Epithelial cell of proximal tubule (primary cell): ENCODE results near the gene KIF6. TPM values are rescaled to one million over a fixed set of nuclear protein-coding genes. Genes with fewer than 3 reads are reported as not detected.
"Not testable (repeated sequence)": the region's sequence is repeated elsewhere in the genome, so short reads cannot be mapped to it uniquely, and the experiment has no call there.

Experiments
- DNase-seq: peaks from one replicate; pipeline ENCODE4 v3.0.0-alpha.2; 2011; ENCODE audit warnings: low read depth
- H3K4me3 ChIP-seq: 2 replicates; pipeline ENCODE4 v1.5.1; 2011; ENCODE audit warnings: low read depth, mild to moderate bottlenecking, low read length
- total RNA-seq: library from RNA; depleted of rRNA; stranded (reverse); fragments of >200 nt; gene quantifications from 2 replicates; pipeline ENCODE4 v1.2.3, GENCODE V29; 2015
- TF ChIP-seq, protein P1 (sequence below): conservative IDR thresholded peaks from 2 replicates; pipeline ENCODE4 v1.5.1; 2012; ENCODE audit warnings: low read depth, mild to moderate bottlenecking, low read length

The KIF6 gene
- total RNA-seq, 1 donor from 2014 or later, result 0.69 TPM

GRCh38 chr6:39752835-39753724, 27.9 kb upstream of the KIF6 start:
- no peak overlapping the region for H3K4me3 ChIP-seq
- TF ChIP-seq, protein P1, sequence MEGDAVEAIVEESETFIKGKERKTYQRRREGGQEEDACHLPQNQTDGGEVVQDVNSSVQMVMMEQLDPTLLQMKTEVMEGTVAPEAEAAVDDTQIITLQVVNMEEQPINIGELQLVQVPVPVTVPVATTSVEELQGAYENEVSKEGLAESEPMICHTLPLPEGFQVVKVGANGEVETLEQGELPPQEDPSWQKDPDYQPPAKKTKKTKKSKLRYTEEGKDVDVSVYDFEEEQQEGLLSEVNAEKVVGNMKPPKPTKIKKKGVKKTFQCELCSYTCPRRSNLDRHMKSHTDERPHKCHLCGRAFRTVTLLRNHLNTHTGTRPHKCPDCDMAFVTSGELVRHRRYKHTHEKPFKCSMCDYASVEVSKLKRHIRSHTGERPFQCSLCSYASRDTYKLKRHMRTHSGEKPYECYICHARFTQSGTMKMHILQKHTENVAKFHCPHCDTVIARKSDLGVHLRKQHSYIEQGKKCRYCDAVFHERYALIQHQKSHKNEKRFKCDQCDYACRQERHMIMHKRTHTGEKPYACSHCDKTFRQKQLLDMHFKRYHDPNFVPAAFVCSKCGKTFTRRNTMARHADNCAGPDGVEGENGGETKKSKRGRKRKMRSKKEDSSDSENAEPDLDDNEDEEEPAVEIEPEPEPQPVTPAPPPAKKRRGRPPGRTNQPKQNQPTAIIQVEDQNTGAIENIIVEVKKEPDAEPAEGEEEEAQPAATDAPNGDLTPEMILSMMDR, result no peak
- no peak for DNase-seq

DNA sequence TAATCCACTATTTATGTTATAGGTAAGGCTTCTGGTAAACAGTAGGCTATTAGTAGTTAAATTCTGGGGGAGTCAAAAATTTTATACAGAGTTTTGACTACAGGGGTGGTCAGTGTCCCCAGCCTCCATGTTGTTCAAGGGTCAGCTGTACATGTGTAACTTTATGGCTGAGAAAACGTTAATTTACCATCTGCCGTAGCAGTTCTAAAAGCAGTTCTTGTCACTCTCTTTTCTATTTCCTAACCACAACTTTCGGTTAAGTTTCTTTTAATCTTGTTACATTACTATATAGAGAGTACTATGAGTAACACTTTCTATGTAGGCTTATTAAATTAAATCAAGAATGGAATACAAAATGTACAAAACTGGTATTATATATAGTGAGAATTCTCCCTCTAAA, 21.6 kb upstream of the KIF6 start:
- H3K4me3 ChIP-seq, result no peak overlapping the region
- TF ChIP-seq, protein P1, result no peak
- DNase-seq, result no peak

DNA sequence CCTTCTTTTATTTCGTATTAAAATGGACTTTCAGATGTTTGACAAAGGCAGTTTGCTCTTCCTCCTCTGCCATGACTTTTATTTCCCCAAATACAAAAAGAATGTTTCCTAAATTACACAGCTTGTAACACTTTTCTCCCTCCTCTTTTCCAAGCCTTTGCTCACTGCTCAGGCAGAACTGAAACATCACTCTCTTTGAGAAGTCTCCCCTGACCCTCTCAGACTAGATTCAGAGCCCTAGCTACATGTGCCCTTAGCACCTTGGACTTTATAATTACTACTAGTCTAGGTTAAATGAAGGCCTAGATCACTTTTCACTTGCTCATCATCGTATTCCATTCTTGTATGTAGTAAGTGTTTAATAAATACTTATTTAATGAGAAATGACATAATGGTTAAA, 8.5 kb upstream of the KIF6 start:
- TF ChIP-seq, protein P1, result no peak
- DNase-seq, result no peak
- no peak overlapping the region for H3K4me3 ChIP-seq

- TF ChIP-seq, protein P1, result peak; percentile 44
- DNase-seq, result no peak
- no peak overlapping the region for H3K4me3 ChIP-seq
Observed at GRCh38 chr6:39731565-39731964, 6.4 kb upstream of the KIF6 start.

DNA sequence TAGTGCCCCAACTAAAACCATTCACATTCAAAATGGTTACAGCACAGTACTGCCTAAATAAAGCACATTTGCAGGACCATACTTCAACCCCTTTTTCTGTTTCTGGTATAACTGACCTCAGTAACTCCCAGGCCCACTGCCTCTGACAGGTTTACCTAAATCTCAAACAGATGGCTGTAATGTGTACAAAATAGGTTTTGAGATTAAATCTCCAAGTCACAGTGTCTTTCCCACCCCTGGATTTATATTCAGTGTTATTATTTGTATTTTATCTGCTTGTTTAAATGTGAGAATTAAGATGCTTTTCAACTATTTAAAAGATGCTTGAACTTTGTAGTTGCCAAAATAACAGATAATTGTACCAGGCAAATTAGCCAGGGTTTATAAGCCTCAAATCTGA, 4.7 kb upstream of the KIF6 start:
- DNase-seq, result no peak
- no peak overlapping the region for H3K4me3 ChIP-seq
- TF ChIP-seq, protein P1, result no peak

DNA sequence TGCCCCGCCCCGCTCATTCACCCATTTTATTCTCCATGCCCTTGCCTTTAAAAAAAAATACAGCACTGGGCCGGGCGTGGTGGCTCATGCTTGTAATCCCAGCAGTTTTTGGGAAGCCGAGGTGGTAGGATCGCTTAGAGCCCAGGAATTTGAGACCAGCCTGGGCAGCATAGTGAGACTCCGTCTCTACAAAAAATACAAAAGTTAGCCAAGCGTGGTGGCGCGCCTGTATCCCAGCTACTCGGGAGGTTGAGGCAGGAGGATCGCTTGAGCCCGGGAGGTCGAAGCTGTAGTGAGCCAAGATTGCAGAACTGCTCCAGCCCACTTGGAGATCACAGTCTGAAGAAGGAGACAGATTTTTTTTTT, 407 bp upstream of the KIF6 start:
- peak overlapping the region; percentile 87 for H3K4me3 ChIP-seq
- TF ChIP-seq, protein P1, result no peak
- no peak for DNase-seq

- DNase-seq, H3K4me3 ChIP-seq: not testable (repeated sequence)
Observed at GRCh38 chr6:39723350-39723749, 1.9 kb downstream of the KIF6 start.
